NCI-H1436 (cell line): Measurements from ENCODE around the gene UBE3C.
"Not testable (repeated sequence)": the region's sequence is repeated elsewhere in the genome, so short reads cannot be mapped to it uniquely, and the experiment has no call there.

ENCODE experiments used
- DNase-seq: peaks from one replicate; lab custom pipeline; 2025; lab: John Stamatoyannopoulos, UW

UBE3C gene

GRCh38 chr7:157138424-157139110 lies at the start of gene UBE3C:
Gene UBE3C (plus strand): TSS chr7:157138926. CDS start chr7:157139273, 347 bp downstream.
- DNase-seq, result peak; percentile 89

- DNase-seq, result no peak
Observed at GRCh38 chr7:157089100-157089610, 49.6 kb upstream of the UBE3C start.

GRCh38 chr7:157090485-157091165 lies 48.1 kb upstream of the UBE3C start:
- DNase-seq, result no peak

GRCh38 chr7:157096286-157097055 lies 42.3 kb upstream of the UBE3C start:
- peak; percentile 33 for DNase-seq

- peak; percentile 30 for DNase-seq
Observed at GRCh38 chr7:157097056-157097329, 41.7 kb upstream of the UBE3C start.

GRCh38 chr7:157097569-157097968 lies 41.2 kb upstream of the UBE3C start:
- DNase-seq, result peak; percentile 93

GRCh38 chr7:157100005-157100404 lies 38.7 kb upstream of the UBE3C start:
- DNase-seq, result not testable (repeated sequence)

- not testable (repeated sequence) for DNase-seq
Observed at GRCh38 chr7:157103641-157104040, 35.1 kb upstream of the UBE3C start.

- DNase-seq, result no peak
Observed at GRCh38 chr7:157111311-157111710, 27.4 kb upstream of the UBE3C start.

- DNase-seq, result no peak
Observed at GRCh38 chr7:157112706-157113105, 26.0 kb upstream of the UBE3C start.

GRCh38 chr7:157113607-157114006 lies 25.1 kb upstream of the UBE3C start:
- no peak for DNase-seq

- DNase-seq, result no peak
Observed at GRCh38 chr7:157116762-157117161, 22.0 kb upstream of the UBE3C start.

GRCh38 chr7:157117796-157118195 lies 20.9 kb upstream of the UBE3C start:
- DNase-seq, result no peak

GRCh38 chr7:157120181-157120580 lies 18.5 kb upstream of the UBE3C start:
- no peak for DNase-seq

- no peak for DNase-seq
Observed at GRCh38 chr7:157121184-157121715, 17.5 kb upstream of the UBE3C start.

- DNase-seq, result no peak
Observed at GRCh38 chr7:157122800-157123495, 15.8 kb upstream of the UBE3C start.

- no peak for DNase-seq
Observed at GRCh38 chr7:157124690-157125089, 14.0 kb upstream of the UBE3C start.

- DNase-seq, result no peak
Observed at GRCh38 chr7:157125376-157126223, 13.1 kb upstream of the UBE3C start.

GRCh38 chr7:157126921-157127320 lies 11.8 kb upstream of the UBE3C start:
- no peak for DNase-seq

- DNase-seq, result no peak
Observed at GRCh38 chr7:157129200-157129599, 9.5 kb upstream of the UBE3C start.

- DNase-seq, result no peak
Observed at GRCh38 chr7:157129907-157130460, 8.7 kb upstream of the UBE3C start.
